GM12892 (cell line): ENCODE measurements around the gene CEACAM3.
A peak's percentile ranks its signal among the peaks of the same experiment; 100 is the strongest.

Experiments used
- DNase-seq: peaks from one replicate; pipeline ENCODE4 v3.0.0; 2011; ENCODE audit not compliant: insufficient read length
- FAIRE-seq: peaks from 2 replicates; lab custom pipeline; 2011; peaks lifted over from hg19 to GRCh38; lab: Jason Lieb, UNC
- POLR2A ChIP-seq: IDR thresholded peaks from 2 replicates; pipeline ENCODE4 v1.6.1; 2011; ENCODE audit warnings: low read depth, low read length, control low read depth
- POLR2AphosphoS5 ChIP-seq: IDR thresholded peaks from 2 replicates; pipeline ENCODE4 v1.6.1; 2011; ENCODE audit warnings: low read depth, low read length, control low read depth
- TAF1 ChIP-seq: IDR thresholded peaks from 2 replicates; pipeline ENCODE4 v1.6.1; 2011; ENCODE audit warnings: low read depth, mild to moderate bottlenecking, control low read depth, low read length, borderline replicate concordance

CEACAM3 gene

GRCh38 chr19:41796901-41797300 is 514 bp downstream of the CEACAM3 start:
- DNase-seq = no peak
- FAIRE-seq = no peak
- TF ChIP-seq TAF1 (no peak), POLR2AphosphoS5 (no peak), POLR2A (no peak)

GRCh38 chr19:41799444-41800000 is 3.1 kb downstream of the CEACAM3 start:
- TF ChIP-seq TAF1 (no peak), POLR2AphosphoS5 (no peak), POLR2A (no peak)
- DNase-seq = no peak

GRCh38 chr19:41801031-41801430 is 4.6 kb downstream of the CEACAM3 start:
- FAIRE-seq (no peak), DNase-seq (no peak)
- TF ChIP-seq TAF1 (no peak), POLR2A (no peak), POLR2AphosphoS5 (no peak)

More at GRCh38 chr19:41799444-41800000, 3.1 kb downstream of the CEACAM3 start:
- no peak for FAIRE-seq

GRCh38 chr19:41801792-41802211 is 5.4 kb downstream of the CEACAM3 start:
- no peak for DNase-seq
- no peak for TF ChIP-seq TAF1
- TF ChIP-seq POLR2AphosphoS5 = no peak
- no peak for TF ChIP-seq POLR2A
- peak; percentile 27 for FAIRE-seq

GRCh38 chr19:41802770-41803169 is 6.4 kb downstream of the CEACAM3 start:
- FAIRE-seq (no peak), DNase-seq (no peak)
- TF ChIP-seq POLR2A = no peak
- no peak for TF ChIP-seq TAF1
- no peak for TF ChIP-seq POLR2AphosphoS5

GRCh38 chr19:41804336-41804735 is 7.9 kb downstream of the CEACAM3 start:
- TF ChIP-seq POLR2A = no peak
- no peak for TF ChIP-seq POLR2AphosphoS5
- TF ChIP-seq TAF1 = no peak
- no peak for DNase-seq
- FAIRE-seq = no peak

GRCh38 chr19:41807176-41807575 is 10.8 kb downstream of the CEACAM3 start:
- FAIRE-seq = no peak
- no peak for DNase-seq
- TF ChIP-seq TAF1 (no peak), POLR2A (no peak), POLR2AphosphoS5 (no peak)

- FAIRE-seq (no peak), DNase-seq (no peak)
- TF ChIP-seq TAF1 = no peak
- no peak for TF ChIP-seq POLR2A
- no peak for TF ChIP-seq POLR2AphosphoS5
Measured at GRCh38 chr19:41808663-41809566, 12.5 kb downstream of the CEACAM3 start.

GRCh38 chr19:41810301-41810700 is 13.9 kb downstream of the CEACAM3 start:
- FAIRE-seq (no peak), DNase-seq (no peak)
- TF ChIP-seq POLR2A (no peak), POLR2AphosphoS5 (no peak)

- TF ChIP-seq TAF1 (no peak), POLR2AphosphoS5 (no peak), POLR2A (no peak)
- DNase-seq = no peak
- no peak for FAIRE-seq
Measured at GRCh38 chr19:41811036-41811435, 14.6 kb downstream of the CEACAM3 start.

GRCh38 chr19:41811981-41812380 is 15.6 kb downstream of the CEACAM3 start:
- FAIRE-seq = no peak
- no peak for DNase-seq
- TF ChIP-seq TAF1 = no peak
- TF ChIP-seq POLR2A = no peak
- no peak for TF ChIP-seq POLR2AphosphoS5
